Lower lobe of right lung (tissue), 2 donors: Measurements from ENCODE around the gene MED12. TPM values are rescaled to one million over a fixed set of nuclear protein-coding genes. Genes with fewer than 3 reads are reported as not detected.

Experiments used
- ATAC-seq, 2 donors: fragments of 200-7000 bp; cut with Tn5 transposase; one replicate each; pipeline ENCODE4 v1.9.1; 2020 to 2022; ENCODE audit warnings: mild to moderate bottlenecking in 2 of 2, moderate library complexity in 2 of 2
- DNase-seq: peaks from one replicate; pipeline ENCODE4 v3.0.0-alpha.2; 2020
- H3K27ac ChIP-seq: fragments of 200-600 bp; one replicate; pipeline ENCODE4 v1.8.0; 2022
- H3K27me3 ChIP-seq: fragments of 200-600 bp; one replicate; pipeline ENCODE4 v1.8.0; 2022; ENCODE audit warnings: low read depth
- H3K36me3 ChIP-seq: fragments of 200-600 bp; one replicate; pipeline ENCODE4 v1.8.0; 2022; ENCODE audit warnings: mild to moderate bottlenecking
- H3K4me1 ChIP-seq: fragments of 200-600 bp; one replicate; pipeline ENCODE4 v1.8.0; 2022
- H3K4me3 ChIP-seq: fragments of 200-600 bp; one replicate; pipeline ENCODE4 v1.8.0; 2022; ENCODE audit warnings: mild to moderate bottlenecking
- H3K9me3 ChIP-seq: fragments of 200-600 bp; one replicate; pipeline ENCODE4 v1.8.0; 2022
- intact Hi-C: fragments of 100-400 bp; cut with DNase I; formaldehyde crosslinking; loops from one replicate; pipeline ENCODE4 v1.11.0; 2022
- total RNA-seq: library from RNA; stranded (reverse); fragmentation: NEBNext Ultra II Directional; extraction: Animal tissue kit (Norgen Biotek cat#: 25700); gene quantifications from one replicate; pipeline ENCODE4 v1.2.1, GENCODE V29; 2021
- TF ChIP-seq, protein P1 (sequence below): fragments of 200-600 bp; IDR thresholded peaks from one replicate; pipeline ENCODE4 v1.8.0; 2022; ENCODE audit warnings: antibody characterized with exemption, mild to moderate bottlenecking
- donor health status: DM: no; HTN: yes; CAD: no; lungs with severe emphysema.

Gene MED12
- total RNA-seq, 1 donor from 2014 or later, result 48.4 TPM

DNA sequence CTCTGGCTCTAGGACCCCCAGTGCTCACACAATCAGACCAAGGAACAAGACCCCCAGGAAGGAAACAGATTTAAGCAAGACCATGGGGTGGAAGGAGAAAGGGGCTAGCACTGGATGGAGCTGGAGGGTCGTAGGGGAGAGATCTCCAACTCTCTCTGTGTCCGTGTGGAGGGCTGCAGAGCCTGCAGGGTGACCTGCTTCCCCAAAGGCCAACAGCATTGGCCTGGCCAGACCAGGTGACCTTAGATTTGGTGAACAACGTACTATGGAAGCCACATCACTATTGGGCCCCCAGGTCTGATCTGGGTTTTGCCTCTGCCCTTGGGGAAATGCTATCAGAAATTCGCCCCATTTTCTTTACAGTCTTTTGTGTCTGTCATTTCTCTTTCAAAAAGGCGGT is 52.3 kb downstream of the MED12 start:
- intact Hi-C loops, result no loop called here
- TF ChIP-seq, protein P1, sequence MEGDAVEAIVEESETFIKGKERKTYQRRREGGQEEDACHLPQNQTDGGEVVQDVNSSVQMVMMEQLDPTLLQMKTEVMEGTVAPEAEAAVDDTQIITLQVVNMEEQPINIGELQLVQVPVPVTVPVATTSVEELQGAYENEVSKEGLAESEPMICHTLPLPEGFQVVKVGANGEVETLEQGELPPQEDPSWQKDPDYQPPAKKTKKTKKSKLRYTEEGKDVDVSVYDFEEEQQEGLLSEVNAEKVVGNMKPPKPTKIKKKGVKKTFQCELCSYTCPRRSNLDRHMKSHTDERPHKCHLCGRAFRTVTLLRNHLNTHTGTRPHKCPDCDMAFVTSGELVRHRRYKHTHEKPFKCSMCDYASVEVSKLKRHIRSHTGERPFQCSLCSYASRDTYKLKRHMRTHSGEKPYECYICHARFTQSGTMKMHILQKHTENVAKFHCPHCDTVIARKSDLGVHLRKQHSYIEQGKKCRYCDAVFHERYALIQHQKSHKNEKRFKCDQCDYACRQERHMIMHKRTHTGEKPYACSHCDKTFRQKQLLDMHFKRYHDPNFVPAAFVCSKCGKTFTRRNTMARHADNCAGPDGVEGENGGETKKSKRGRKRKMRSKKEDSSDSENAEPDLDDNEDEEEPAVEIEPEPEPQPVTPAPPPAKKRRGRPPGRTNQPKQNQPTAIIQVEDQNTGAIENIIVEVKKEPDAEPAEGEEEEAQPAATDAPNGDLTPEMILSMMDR, result no peak
- ATAC-seq, result no peak

DNA sequence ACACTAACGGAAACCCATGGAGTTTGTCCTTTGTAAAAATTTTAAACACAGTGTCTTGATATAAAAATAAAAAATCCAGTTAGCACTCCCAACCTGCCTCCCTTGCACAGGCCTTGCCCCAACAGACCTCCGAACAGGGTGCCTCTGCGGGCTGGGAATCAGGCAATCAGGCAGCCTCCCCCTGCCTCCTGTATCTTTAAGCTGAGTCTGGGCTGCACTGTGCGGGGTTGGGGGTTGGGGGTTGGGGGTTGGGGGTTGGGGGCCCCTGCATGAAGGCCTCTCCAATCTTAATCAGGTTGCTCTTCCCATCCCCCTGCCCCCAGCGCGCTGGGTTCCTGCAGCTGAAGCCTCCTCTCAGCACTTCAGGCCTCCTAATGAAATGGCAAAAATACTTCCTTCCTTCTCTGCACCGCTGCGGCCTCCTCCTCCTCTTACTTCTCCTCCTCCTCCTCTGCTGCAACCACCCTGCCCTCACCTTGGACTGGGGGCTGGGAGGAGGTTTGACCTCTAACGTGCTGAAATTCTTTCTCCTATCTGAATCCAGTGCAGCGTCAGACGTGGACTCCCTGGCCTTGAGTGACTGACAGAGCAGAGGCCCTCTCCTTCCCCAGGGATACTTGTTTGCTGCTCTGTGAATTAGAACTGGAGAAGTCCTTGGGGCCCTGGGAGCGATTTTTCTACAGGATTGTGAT is 52.9 kb downstream of the MED12 start:
- DNase-seq (peak; percentile 48), ATAC-seq (no peak)
- TF ChIP-seq, protein P1, result no peak
- no peaks in the 10 kb centered on the region for H3K36me3 ChIP-seq
- H3K4me1 ChIP-seq, result no peaks in the 10 kb centered on the region
- H3K27me3 ChIP-seq, result no peaks in the 10 kb centered on the region
- H3K9me3 ChIP-seq, result no peaks in the 10 kb centered on the region
- intact Hi-C loops, result no loop called here
- H3K27ac ChIP-seq, result no peak overlapping the region
- H3K4me3 ChIP-seq, result no peak overlapping the region

More for the DNA sequence above, 52.3 kb downstream of the MED12 start:
- no peak overlapping the region for H3K27ac ChIP-seq
- no peaks in the 10 kb centered on the region for H3K9me3 ChIP-seq
- no peaks in the 10 kb centered on the region for H3K27me3 ChIP-seq
- no peaks in the 10 kb centered on the region for H3K36me3 ChIP-seq
- H3K4me3 ChIP-seq, result no peak overlapping the region
- no peak for DNase-seq
- H3K4me1 ChIP-seq, result no peaks in the 10 kb centered on the region

DNA sequence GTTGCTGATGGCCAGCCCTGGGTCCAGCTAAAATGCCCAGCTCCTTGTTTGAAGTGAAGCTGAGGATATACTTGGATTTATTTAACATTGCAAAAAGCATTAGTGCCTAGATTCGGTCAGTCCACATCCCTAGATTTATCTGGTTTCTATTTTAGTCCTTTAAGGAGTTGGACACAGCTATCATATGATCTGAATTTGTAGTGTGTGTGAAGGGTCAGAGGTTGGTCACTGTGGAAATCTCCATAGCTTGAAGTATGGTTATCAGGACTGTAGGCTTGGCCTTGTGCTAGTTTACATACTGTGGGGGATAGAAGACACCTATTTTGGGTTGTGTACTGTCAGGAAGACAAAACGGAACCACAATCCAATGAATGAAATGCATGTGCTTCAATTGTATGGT is 55.0 kb downstream of the MED12 start:
- TF ChIP-seq, protein P1, result no peak
- H3K9me3 ChIP-seq, result no peaks in the 10 kb centered on the region
- no peaks in the 10 kb centered on the region for H3K36me3 ChIP-seq
- no peaks in the 10 kb centered on the region for H3K27me3 ChIP-seq
- no peak for DNase-seq
- H3K4me3 ChIP-seq, result no peak overlapping the region
- H3K4me1 ChIP-seq, result no peaks in the 10 kb centered on the region
- H3K27ac ChIP-seq, result no peak overlapping the region
- no peak for ATAC-seq
- intact Hi-C loops, result no loop called here

DNA sequence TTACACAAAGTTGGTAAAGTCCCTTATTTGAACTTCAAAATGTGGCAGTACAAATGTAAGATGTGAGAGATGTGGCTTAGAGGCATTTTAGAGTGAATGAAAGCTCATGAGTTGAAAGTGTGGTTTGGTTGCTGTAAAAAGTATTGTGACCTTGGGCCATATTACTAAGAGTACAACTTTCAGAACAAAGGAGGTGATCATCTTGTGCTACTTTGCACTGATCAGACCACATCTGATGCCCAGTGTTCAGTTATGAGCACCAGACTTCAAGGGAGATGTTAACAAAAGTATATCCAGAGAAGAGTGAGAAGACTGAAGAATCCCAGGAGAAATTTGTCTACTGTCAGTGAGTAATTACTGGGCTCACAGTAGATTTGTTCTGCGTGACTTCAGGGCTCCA is 56.4 kb downstream of the MED12 start:
- no peak for DNase-seq
- H3K27ac ChIP-seq, result no peak overlapping the region
- no peak for ATAC-seq
- intact Hi-C loops, result no loop called here
- H3K27me3 ChIP-seq, result no peaks in the 10 kb centered on the region
- H3K4me1 ChIP-seq, result no peaks in the 10 kb centered on the region
- TF ChIP-seq, protein P1, result no peak
- H3K4me3 ChIP-seq, result no peak overlapping the region
- no peaks in the 10 kb centered on the region for H3K9me3 ChIP-seq
- no peaks in the 10 kb centered on the region for H3K36me3 ChIP-seq

DNA sequence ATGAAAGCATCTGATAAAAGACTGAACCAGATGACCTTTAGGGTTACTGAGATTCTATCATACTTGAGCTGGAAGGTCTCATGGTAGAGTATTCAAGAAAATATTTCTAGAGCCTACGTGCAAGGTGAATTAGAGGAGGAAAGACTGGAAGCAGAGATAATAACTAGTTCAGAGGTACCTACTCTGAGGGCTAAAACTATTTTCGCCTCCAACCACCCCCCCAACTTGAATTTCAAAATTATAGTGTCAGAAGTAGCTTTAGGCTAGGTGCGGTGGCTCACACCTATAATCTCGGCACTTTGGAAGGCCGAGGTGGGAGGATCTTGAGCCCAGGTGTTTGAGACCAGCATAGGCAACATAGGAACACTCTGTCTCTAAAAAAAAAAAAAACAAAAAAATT is 57.1 kb downstream of the MED12 start:
- no peak overlapping the region for H3K4me3 ChIP-seq
- no peaks in the 10 kb centered on the region for H3K9me3 ChIP-seq
- ATAC-seq (no peak), DNase-seq (no peak)
- intact Hi-C loops, result no loop called here
- TF ChIP-seq, protein P1, result no peak
- H3K27me3 ChIP-seq, result no peaks in the 10 kb centered on the region
- no peaks in the 10 kb centered on the region for H3K36me3 ChIP-seq
- no peak overlapping the region for H3K27ac ChIP-seq
- H3K4me1 ChIP-seq, result no peaks in the 10 kb centered on the region
